GM19035 (cell line): ENCODE measurements around the gene CDC42BPB.

Source experiments
- ATAC-seq: cut with Tn5 transposase; IDR thresholded peaks from one replicate; pipeline ENCODE4 v1.9.1; 2021; ENCODE audit not compliant: unreplicated experiment

CDC42BPB gene

GRCh38 chr14:103057372-103058163 is at the start of gene CDC42BPB:
Gene CDC42BPB (minus strand): TSS chr14:103057549. CDS start chr14:103057173, 376 bp downstream.
- ATAC-seq = peak; percentile 76

GRCh38 chr14:103105580-103106150 is 48.3 kb upstream of the CDC42BPB start:
- ATAC-seq = no peak

- ATAC-seq = peak; percentile 53
Observed at GRCh38 chr14:103104654-103105452, 47.5 kb upstream of the CDC42BPB start.

- ATAC-seq = no peak
Observed at GRCh38 chr14:103104389-103104653, 47.0 kb upstream of the CDC42BPB start.

- ATAC-seq = no peak
Observed at GRCh38 chr14:103103461-103104388, 46.4 kb upstream of the CDC42BPB start.

- no peak for ATAC-seq
Observed at GRCh38 chr14:103102689-103103260, 45.4 kb upstream of the CDC42BPB start.

GRCh38 chr14:103101963-103102688 is 44.8 kb upstream of the CDC42BPB start:
- ATAC-seq = no peak

GRCh38 chr14:103101257-103101962 is 44.1 kb upstream of the CDC42BPB start:
- no peak for ATAC-seq

- no peak for ATAC-seq
Observed at GRCh38 chr14:103100281-103101121, 43.2 kb upstream of the CDC42BPB start.

- no peak for ATAC-seq
Observed at GRCh38 chr14:103099733-103100280, 42.5 kb upstream of the CDC42BPB start.

- ATAC-seq = no peak
Observed at GRCh38 chr14:103099081-103099732, 41.9 kb upstream of the CDC42BPB start.

- ATAC-seq = no peak
Observed at GRCh38 chr14:103097994-103098957, 40.9 kb upstream of the CDC42BPB start.

- ATAC-seq = no peak
Observed at GRCh38 chr14:103097244-103097993, 40.1 kb upstream of the CDC42BPB start.

- no peak for ATAC-seq
Observed at GRCh38 chr14:103096387-103096786, 39.0 kb upstream of the CDC42BPB start.

GRCh38 chr14:103095210-103095778 is 37.9 kb upstream of the CDC42BPB start:
- no peak for ATAC-seq
